Parathyroid adenoma (tissue), 2 donors: ENCODE measurements around the gene PRODH2.

ENCODE experiments used
- H2AFZ ChIP-seq: fragments of 300-600 bp; sonication (generic); one replicate; pipeline ENCODE4 v1.7.0; 2017; ENCODE audit warnings: antibody characterized with exemption, mild to moderate bottlenecking
- H3K27ac ChIP-seq: fragments of 300-600 bp; sonication (generic); one replicate; pipeline ENCODE4 v1.7.0; 2017
- H3K27me3 ChIP-seq: fragments of 300-600 bp; sonication (generic); one replicate; pipeline ENCODE4 v1.7.0; 2017; ENCODE audit warnings: low read length; ENCODE audit not compliant: control insufficient read depth, insufficient read depth
- H3K36me3 ChIP-seq: fragments of 300-600 bp; sonication (generic); one replicate; pipeline ENCODE4 v1.7.0; 2017; ENCODE audit warnings: low read length; ENCODE audit not compliant: control insufficient read depth, insufficient read depth
- H3K4me1 ChIP-seq: fragments of 300-600 bp; sonication (generic); one replicate; pipeline ENCODE4 v1.7.0; 2017; ENCODE audit warnings: control low read depth
- H3K4me2 ChIP-seq: fragments of 300-600 bp; sonication (generic); one replicate; pipeline ENCODE4 v1.7.0; 2017; ENCODE audit warnings: low read length
- H3K4me3 ChIP-seq: fragments of 300-600 bp; sonication (generic); one replicate; pipeline ENCODE4 v1.7.0; 2017; ENCODE audit warnings: low read depth, low read length
- H3K79me2 ChIP-seq: fragments of 300-600 bp; sonication (generic); one replicate; pipeline ENCODE4 v1.7.0; 2017; ENCODE audit warnings: control low read depth
- H3K9ac ChIP-seq: fragments of 300-600 bp; sonication (generic); one replicate; pipeline ENCODE4 v1.7.0; 2017; ENCODE audit warnings: mild to moderate bottlenecking
- H3K9me3 ChIP-seq: fragments of 300-600 bp; sonication (generic); one replicate; pipeline ENCODE4 v1.7.0; 2017; ENCODE audit warnings: low read length; ENCODE audit not compliant: control insufficient read depth
- CTCF ChIP-seq: fragments of 300-600 bp; sonication (generic); IDR thresholded peaks from one replicate; pipeline ENCODE4 v1.7.0; 2017; ENCODE audit warnings: antibody characterized with exemption, mild to moderate bottlenecking
- donor health status: primary hyperparathyroidism.

The PRODH2 gene

GRCh38 chr19:35782589-35782988 lies 30.1 kb downstream of the PRODH2 start:
- no peak for TF ChIP-seq CTCF
- Histone ChIP-seq H3K4me3 (no peak overlapping the region), H3K36me3 (no peaks in the 10 kb centered on the region)

DNA sequence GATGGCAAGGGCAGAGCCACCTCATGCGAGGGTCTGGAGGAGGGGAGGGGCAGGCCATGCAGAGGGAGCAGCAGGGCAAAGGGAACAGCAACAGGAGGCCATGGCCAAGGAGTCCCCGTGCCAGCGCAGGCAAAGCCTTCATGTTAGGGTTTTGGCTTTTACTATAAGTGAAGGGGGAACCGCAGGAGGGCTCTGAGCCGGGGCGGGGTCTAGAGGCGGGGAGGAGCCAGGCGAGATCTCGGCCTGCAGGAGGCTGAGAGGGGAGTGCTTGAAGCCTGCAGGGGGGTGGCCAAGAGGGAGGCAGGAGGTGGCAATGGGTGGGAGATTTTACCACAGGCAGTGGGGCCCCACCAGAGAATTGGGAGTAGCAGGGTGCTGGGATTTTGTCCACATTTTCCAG lies 31.0 kb downstream of the PRODH2 start:
- Histone ChIP-seq H3K4me1 (no peaks in the 10 kb centered on the region), H3K9ac (no peak overlapping the region), H3K79me2 (no peaks in the 10 kb centered on the region), H2AFZ (no peak overlapping the region), H3K9me3 (no peaks in the 10 kb centered on the region), H3K27me3 (no peaks in the 10 kb centered on the region), H3K4me2 (no peak overlapping the region), H3K4me3 (no peak overlapping the region), H3K27ac (no peak overlapping the region), H3K36me3 (no peaks in the 10 kb centered on the region)
- TF ChIP-seq CTCF: no peak

More at GRCh38 chr19:35782589-35782988, 30.1 kb downstream of the PRODH2 start:
- Histone ChIP-seq H3K4me1 (no peaks in the 10 kb centered on the region), H3K9me3 (no peaks in the 10 kb centered on the region), H2AFZ (no peak overlapping the region), H3K27me3 (no peaks in the 10 kb centered on the region), H3K9ac (no peak overlapping the region), H3K79me2 (no peaks in the 10 kb centered on the region), H3K4me2 (no peak overlapping the region), H3K27ac (no peak overlapping the region)

DNA sequence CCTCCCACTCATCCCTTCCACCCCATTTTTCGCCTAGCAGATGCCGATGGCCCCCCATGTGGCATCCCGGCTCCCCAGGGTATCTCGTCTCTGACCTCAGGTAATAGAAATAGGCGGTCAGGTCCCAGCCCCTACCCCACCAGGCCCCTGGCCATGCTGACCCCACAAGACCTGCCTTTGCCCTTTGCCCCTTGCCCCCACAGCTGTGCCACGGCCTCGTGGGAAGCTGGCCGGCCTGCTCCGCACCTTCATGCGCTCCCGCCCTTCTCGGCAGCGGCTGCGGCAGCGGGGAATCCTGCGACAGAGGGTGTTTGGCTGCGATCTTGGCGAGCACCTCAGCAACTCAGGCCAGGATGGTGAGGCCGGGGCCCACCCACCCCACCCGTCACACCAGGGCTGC lies 31.9 kb downstream of the PRODH2 start:
- H3K79me2 ChIP-seq: no peaks in the 10 kb centered on the region
- no peak overlapping the region for H3K4me3 ChIP-seq
- no peaks in the 10 kb centered on the region for H3K36me3 ChIP-seq
- TF ChIP-seq CTCF: no peak
- H3K4me2 ChIP-seq: no peak overlapping the region
- no peaks in the 10 kb centered on the region for H3K9me3 ChIP-seq
- H3K27me3 ChIP-seq: no peaks in the 10 kb centered on the region
- no peak overlapping the region for H2AFZ ChIP-seq
- no peak overlapping the region for H3K27ac ChIP-seq
- peaks cover 5% of the 10 kb centered on the region for H3K4me1 ChIP-seq
- no peak overlapping the region for H3K9ac ChIP-seq

- TF ChIP-seq CTCF: no peak
- Histone ChIP-seq H2AFZ (no peak overlapping the region), H3K4me1 (peaks cover 5% of the 10 kb centered on the region), H3K9ac (no peak overlapping the region), H3K4me3 (no peak overlapping the region), H3K27me3 (no peaks in the 10 kb centered on the region), H3K9me3 (no peaks in the 10 kb centered on the region), H3K36me3 (no peaks in the 10 kb centered on the region), H3K27ac (no peak overlapping the region), H3K79me2 (no peaks in the 10 kb centered on the region), H3K4me2 (no peak overlapping the region)
Measured at GRCh38 chr19:35780058-35780457, 32.6 kb downstream of the PRODH2 start.

DNA sequence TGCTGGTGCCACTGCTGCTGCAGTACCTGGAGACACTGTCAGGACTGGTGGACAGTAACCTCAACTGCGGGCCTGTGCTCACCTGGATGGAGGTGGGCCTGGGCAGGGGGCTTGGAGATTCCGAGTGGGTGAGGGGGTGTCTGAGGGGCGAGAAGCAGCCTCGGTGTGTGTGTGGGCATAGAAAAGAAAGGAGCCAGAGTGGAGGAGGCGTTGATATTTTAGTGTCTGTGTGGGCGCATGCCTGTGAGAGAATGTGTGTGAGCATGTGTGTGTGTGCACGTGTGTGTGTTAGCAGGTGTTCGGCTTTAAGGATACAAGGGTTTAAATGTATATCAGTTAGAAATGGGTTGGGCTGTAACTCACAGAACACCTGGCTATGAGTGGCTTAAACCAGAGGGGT lies 33.6 kb downstream of the PRODH2 start:
- Histone ChIP-seq H3K27ac (no peak overlapping the region), H3K9ac (no peak overlapping the region), H3K9me3 (no peaks in the 10 kb centered on the region), H3K79me2 (no peaks in the 10 kb centered on the region), H2AFZ (no peak overlapping the region), H3K27me3 (no peaks in the 10 kb centered on the region), H3K4me1 (peaks cover 10% of the 10 kb centered on the region), H3K36me3 (no peaks in the 10 kb centered on the region), H3K4me3 (no peak overlapping the region), H3K4me2 (no peak overlapping the region)
- TF ChIP-seq CTCF: no peak
